Fibroblast of pulmonary artery (primary cell): ENCODE data around the gene CDK17.
A peak's percentile ranks its signal among the peaks of the same experiment; 100 is the strongest.

Source experiments
- DNase-seq: peaks from one replicate; pipeline ENCODE4 v3.0.0-alpha.2; 2010; ENCODE audit warnings: low read depth
- H3K4me3 ChIP-seq: replicated peaks from 2 replicates; pipeline ENCODE4 v1.5.1; 2011; ENCODE audit warnings: low read depth, mild to moderate bottlenecking, control low read depth, low read length, moderate library complexity
- TF ChIP-seq, protein P1 (sequence below): IDR thresholded peaks from 2 replicates; pipeline ENCODE4 v1.5.1; 2011; ENCODE audit warnings: mild to moderate bottlenecking, control low read depth, low read length, inconsistent platforms; ENCODE audit errors: missing control alignments

Gene CDK17

GRCh38 chr12:96260231-96260630 lies 140.0 kb downstream of the CDK17 start:
- TF ChIP-seq, protein P1, sequence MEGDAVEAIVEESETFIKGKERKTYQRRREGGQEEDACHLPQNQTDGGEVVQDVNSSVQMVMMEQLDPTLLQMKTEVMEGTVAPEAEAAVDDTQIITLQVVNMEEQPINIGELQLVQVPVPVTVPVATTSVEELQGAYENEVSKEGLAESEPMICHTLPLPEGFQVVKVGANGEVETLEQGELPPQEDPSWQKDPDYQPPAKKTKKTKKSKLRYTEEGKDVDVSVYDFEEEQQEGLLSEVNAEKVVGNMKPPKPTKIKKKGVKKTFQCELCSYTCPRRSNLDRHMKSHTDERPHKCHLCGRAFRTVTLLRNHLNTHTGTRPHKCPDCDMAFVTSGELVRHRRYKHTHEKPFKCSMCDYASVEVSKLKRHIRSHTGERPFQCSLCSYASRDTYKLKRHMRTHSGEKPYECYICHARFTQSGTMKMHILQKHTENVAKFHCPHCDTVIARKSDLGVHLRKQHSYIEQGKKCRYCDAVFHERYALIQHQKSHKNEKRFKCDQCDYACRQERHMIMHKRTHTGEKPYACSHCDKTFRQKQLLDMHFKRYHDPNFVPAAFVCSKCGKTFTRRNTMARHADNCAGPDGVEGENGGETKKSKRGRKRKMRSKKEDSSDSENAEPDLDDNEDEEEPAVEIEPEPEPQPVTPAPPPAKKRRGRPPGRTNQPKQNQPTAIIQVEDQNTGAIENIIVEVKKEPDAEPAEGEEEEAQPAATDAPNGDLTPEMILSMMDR: no peak
- peak; percentile 36 for DNase-seq
- no peak overlapping the region for H3K4me3 ChIP-seq

DNA sequence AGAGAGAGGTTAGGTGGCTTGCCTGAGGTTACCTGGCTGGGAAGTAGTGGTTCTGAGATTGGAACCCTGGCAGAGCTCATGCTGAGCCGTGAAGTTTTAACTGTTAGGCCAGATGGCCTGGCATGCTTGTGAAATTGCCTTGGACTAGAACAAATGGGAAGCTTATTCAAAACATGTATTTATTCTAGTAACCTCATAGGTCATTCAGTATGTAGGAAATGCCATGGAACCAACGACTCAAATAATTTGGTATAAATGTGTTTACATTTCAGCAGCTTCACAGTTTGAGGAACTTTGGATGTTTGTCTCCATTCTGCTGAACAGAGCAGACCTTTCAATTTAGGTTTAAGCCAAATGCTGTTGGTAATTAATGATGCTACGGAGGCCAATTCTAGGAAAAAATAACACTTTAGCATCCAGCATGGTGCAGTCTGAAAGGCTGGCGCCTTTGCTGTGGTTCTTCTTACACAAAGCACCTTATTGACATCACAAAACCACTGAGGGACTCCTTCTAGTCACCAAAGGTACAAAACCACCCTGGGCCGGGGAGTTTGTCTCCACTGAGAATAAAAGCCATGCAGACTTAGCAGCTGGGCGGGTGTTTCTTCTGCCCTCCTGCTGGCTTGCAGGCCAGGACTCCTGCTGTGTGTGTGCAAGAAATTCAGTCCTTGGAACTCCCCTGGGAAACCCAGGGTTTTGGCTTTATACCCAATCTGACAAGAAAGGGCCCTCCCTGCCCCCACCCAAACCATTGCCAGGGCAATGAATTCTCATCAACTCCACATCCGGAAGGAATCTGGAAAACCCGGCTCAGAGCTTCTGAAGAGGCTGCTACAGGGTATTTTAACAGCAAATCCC lies 141.9 kb downstream of the CDK17 start:
- H3K4me3 ChIP-seq: no peak overlapping the region
- TF ChIP-seq, protein P1: no peak
- DNase-seq: peak; percentile 91

- DNase-seq: no peak
- no peak overlapping the region for H3K4me3 ChIP-seq
- TF ChIP-seq, protein P1: no peak
Observed at GRCh38 chr12:96257550-96258103, 142.6 kb downstream of the CDK17 start.

DNA sequence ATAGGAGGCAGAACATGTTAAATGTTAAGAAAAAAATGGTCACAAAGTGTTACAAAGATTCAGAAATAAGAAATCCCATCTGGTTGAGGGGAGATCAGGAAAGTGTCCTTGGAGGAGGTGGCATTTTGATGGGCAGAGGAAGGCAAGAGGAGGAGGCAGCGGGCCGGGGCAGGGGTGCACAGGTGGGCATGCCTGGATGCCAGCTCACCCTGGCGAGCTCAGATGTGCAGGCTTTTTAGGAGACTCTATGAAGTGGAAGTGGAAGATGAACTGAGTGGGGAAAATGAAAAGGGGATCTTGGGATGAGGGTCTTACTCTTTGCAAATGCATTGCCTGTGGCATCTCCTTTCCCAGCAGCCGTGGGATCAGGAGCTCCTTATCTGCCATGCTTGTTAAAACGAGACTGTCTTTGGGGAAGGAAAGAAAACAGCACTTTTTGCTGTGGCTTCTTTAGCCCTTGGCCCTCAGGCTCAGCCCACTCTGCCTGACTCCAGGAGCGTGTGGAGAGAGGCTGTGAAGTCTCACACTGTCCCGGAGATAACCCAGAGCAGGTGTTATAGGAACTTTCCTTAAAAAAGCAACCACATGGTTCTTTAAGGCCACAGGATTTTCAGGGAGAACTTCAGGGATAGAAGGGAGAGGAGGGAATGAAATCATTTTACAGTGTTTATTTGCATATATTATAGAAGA lies 143.4 kb downstream of the CDK17 start:
- no peak overlapping the region for H3K4me3 ChIP-seq
- TF ChIP-seq, protein P1: no peak

DNA sequence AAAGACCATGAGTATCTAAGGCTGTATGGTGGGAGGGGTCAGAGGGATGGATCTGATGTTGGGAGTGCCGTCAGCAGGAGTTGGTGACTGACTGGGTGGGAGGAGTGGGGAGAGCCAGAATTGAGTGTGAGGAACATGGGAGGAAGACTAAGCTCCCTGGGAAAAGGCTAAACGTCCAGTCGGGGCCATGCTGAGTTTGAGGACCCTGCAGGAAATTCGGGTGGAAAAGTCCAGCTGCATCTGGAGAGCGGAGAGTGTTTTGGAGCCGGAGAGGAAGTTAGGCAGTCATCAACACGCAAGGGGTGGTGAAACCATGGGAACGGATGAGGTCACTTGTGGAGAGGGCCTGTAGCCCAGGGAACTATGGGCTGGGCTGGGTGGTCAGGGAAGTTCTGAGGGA lies 145.2 kb downstream of the CDK17 start:
- TF ChIP-seq, protein P1: no peak
- DNase-seq: peak; percentile 89

More for the DNA sequence above, 143.4 kb downstream of the CDK17 start:
- DNase-seq: no peak

DNA sequence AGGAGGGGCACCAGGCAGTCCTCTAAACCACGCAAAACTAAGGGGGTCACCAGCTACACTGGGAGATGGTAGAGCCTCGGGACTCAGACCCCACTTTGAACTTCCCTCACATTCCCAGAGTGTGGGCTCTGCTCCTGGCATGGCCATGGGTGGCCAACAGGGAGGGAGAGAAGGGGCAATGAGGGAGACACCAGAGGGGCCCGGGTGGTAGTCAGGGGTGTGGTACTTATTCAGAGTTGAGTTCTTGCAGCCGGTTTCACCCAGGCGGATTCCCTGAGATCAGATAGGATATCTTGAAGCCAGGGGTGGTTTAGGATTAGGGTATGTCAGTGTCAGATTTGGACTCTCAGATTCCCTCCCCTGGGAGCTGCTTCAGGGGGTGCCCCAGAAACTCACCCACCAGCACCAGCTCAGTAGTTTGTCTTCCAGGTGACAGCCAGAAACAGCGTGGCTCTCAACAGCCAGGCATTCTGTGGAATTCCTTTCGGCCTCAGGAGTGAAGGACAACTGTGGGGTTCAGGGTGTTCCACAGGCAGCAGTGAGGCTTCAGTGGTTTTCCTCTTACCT lies 150.0 kb downstream of the CDK17 start:
- DNase-seq: no peak
- H3K4me3 ChIP-seq: no peak overlapping the region
- TF ChIP-seq, protein P1: no peak

More for the DNA sequence above, 145.2 kb downstream of the CDK17 start:
- no peak overlapping the region for H3K4me3 ChIP-seq
